DOHH2 (cell line): ENCODE results near the gene GNAT3.

Experiments
- CTCF ChIP-seq: fragments of 200-600 bp; sonication (generic); IDR thresholded peaks from one replicate; pipeline ENCODE4 v1.5.1; 2014; ENCODE audit warnings: antibody characterized with exemption, mild to moderate bottlenecking, low read depth, low read length; ENCODE audit not compliant: poor library complexity, severe bottlenecking
- EZH2phosphoT487 ChIP-seq: fragments of 200-600 bp; sonication (generic); IDR thresholded peaks from 2 replicates; pipeline ENCODE4 v1.6.1; 2017; ENCODE audit warnings: borderline replicate concordance, mild to moderate bottlenecking, antibody characterized with exemption, low read length, moderate library complexity, mixed read lengths

DNA sequence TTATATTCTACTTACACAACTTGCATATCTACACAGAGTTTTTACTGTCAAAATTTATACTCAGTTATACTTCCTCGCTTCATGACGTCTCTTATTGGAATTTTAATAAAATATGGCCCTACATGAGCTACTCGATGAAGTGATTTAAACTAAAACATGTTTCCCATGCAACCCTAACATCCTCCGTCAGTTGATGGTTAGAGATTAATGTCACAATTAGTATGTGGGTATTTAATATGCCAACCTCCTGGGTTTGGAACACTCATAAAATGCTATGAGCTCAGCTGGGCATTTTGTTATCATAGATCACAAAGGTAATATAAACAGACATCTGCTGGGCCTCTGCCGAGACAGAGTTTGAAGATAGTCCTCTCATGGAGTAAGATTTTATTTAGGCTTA is 66.5 kb downstream of the GNAT3 start:
- no peak for TF ChIP-seq CTCF
- no peak for TF ChIP-seq EZH2phosphoT487
